ENCODE results near the gene ZHX3.

Gene ZHX3

GRCh38 chr20:41171736-41172295, 145.7 kb downstream of the ZHX3 start:
- no peak for DNase-seq (ENCODE audit: low spot score)

- no peak for DNase-seq (ENCODE audit: low spot score)
Measured at GRCh38 chr20:41170386-41171105, 147.0 kb downstream of the ZHX3 start.

GRCh38 chr20:41169791-41170351, 147.7 kb downstream of the ZHX3 start:
- peak; percentile 77 for DNase-seq (ENCODE audit: low spot score)

- no peak for DNase-seq (ENCODE audit: low spot score)
Measured at GRCh38 chr20:41169162-41169690, 148.3 kb downstream of the ZHX3 start.

GRCh38 chr20:41168281-41169161, 149.0 kb downstream of the ZHX3 start:
- DNase-seq (ENCODE audit: low spot score), result no peak

GRCh38 chr20:41167481-41168253, 149.9 kb downstream of the ZHX3 start:
- DNase-seq (ENCODE audit: low spot score), result no peak

GRCh38 chr20:41167118-41167470, 150.4 kb downstream of the ZHX3 start:
- no peak for DNase-seq (ENCODE audit: low spot score)

GRCh38 chr20:41166201-41167117, 151.1 kb downstream of the ZHX3 start:
- DNase-seq (ENCODE audit: low spot score), result no peak

GRCh38 chr20:41165001-41165882, 152.3 kb downstream of the ZHX3 start:
- no peak for DNase-seq (ENCODE audit: low spot score)

- DNase-seq (ENCODE audit: low spot score), result no peak
Measured at GRCh38 chr20:41163821-41164220, 153.7 kb downstream of the ZHX3 start.

- DNase-seq (ENCODE audit: low spot score), result no peak
Measured at GRCh38 chr20:41162396-41162795, 155.1 kb downstream of the ZHX3 start.

GRCh38 chr20:41161886-41162285, 155.6 kb downstream of the ZHX3 start:
- no peak for DNase-seq (ENCODE audit: low spot score)

- no peak for DNase-seq (ENCODE audit: low spot score)
Measured at GRCh38 chr20:41160686-41161085, 156.8 kb downstream of the ZHX3 start.

GRCh38 chr20:41159547-41159946, 158.0 kb downstream of the ZHX3 start:
- DNase-seq (ENCODE audit: low spot score), result no peak

GRCh38 chr20:41158082-41158625, 159.4 kb downstream of the ZHX3 start:
- no peak for DNase-seq (ENCODE audit: low spot score)

GRCh38 chr20:41155261-41155660, 162.3 kb downstream of the ZHX3 start:
- DNase-seq (ENCODE audit: low spot score), result no peak

GRCh38 chr20:41154436-41155176, 162.9 kb downstream of the ZHX3 start:
- no peak for DNase-seq (ENCODE audit: low spot score)

- DNase-seq (ENCODE audit: low spot score), result no peak
Measured at GRCh38 chr20:41152108-41152757, 165.3 kb downstream of the ZHX3 start.

Data from AG20443 (cell line).